Heart right ventricle (tissue), 16 donors: Measurements from ENCODE around the gene KMT5B. TPM values are rescaled to one million over a fixed set of nuclear protein-coding genes. Genes with fewer than 3 reads are reported as not detected.
A peak's percentile ranks its signal among the peaks of the same experiment; 100 is the strongest.

Experiments
- ATAC-seq, 8 donors: fragments of 200-7000 bp; cut with Tn5 transposase; one replicate each; pipeline ENCODE4 v1.9.1; 2020; ENCODE audit warnings: mild to moderate bottlenecking in 8 of 8, moderate library complexity in 8 of 8, moderate number of reproducible peaks in 1 of 8
- DNase-seq, 2 donors: peaks; one replicate each; pipeline ENCODE4 v3.0.0-alpha.2; 2020
- H3K27ac ChIP-seq, 10 donors: fragments of 200-600 bp; sonication (generic) in 2 of 10; one replicate each; pipeline versions ENCODE4 v1.5.0 to v1.8.0; 2020 to 2022; ENCODE audit warnings: mild to moderate bottlenecking in 3 of 10
- H3K27me3 ChIP-seq, 7 donors: fragments of 200-600 bp; one replicate each; pipeline ENCODE4 v1.8.0; 2021 to 2022; ENCODE audit warnings: mild to moderate bottlenecking in 2 of 7
- H3K36me3 ChIP-seq, 9 donors: fragments of 200-600 bp; sonication (generic) in 1 of 9; one replicate each; pipeline versions ENCODE4 v1.5.0 to v1.8.0; 2020 to 2022; ENCODE audit warnings: mild to moderate bottlenecking in 2 of 9
- H3K4me1 ChIP-seq, 9 donors: fragments of 200-600 bp; sonication (generic) in 1 of 9; one replicate each; pipeline versions ENCODE4 v1.5.0 to v1.8.0; 2020 to 2022; ENCODE audit warnings: mild to moderate bottlenecking in 4 of 9
- H3K4me3 ChIP-seq, 10 donors: fragments of 200-600 bp; sonication (generic) in 2 of 10; one replicate each; pipeline versions ENCODE4 v1.5.0 to v1.8.0; 2020 to 2022; ENCODE audit warnings: mild to moderate bottlenecking in 7 of 10, moderate library complexity in 2 of 10
- H3K9me3 ChIP-seq, 11 donors: fragments of 200-600 bp in 10 of 11; sonication (generic) in 2 of 11; one replicate each; pipeline versions ENCODE4 v1.5.0 to v1.8.0; 2013 to 2022; ENCODE audit warnings: mild to moderate bottlenecking in 2 of 11, control low read depth in 1 of 11, moderate library complexity in 1 of 11
- WGBS, 2 donors: extraction: QIAGEN DNeasy Blood & Tissue Kit; methylation state at CpG; one replicate each; pipeline ENCODE4 v1.1.7; 2013; ENCODE audit warnings: inconsistent platforms in 1 of 2; 5-methylcytosine and 5-hydroxymethylcytosine counted together
- intact Hi-C, 10 donors: fragments of 100-400 bp; cut with DNase I; formaldehyde crosslinking; loops; one replicate each; pipeline versions ENCODE4 v1.11.1 to v1.14.2; 2022
- polyA plus RNA-seq, 2 donors: library from polyadenylated mRNA; stranded (reverse); fragments of 200-250 nt; gene quantifications; one replicate each; pipeline ENCODE4 v1.2.3, GENCODE V29; 2013
- total RNA-seq, 10 donors: library from RNA; stranded (reverse); fragmentation: NEBNext Ultra II Directional in 3 of 10; extraction: Animal tissue kit (Norgen Biotek cat#: 25700) in 3 of 10; gene quantifications; one replicate each; pipeline versions ENCODE4 v1.2.1 to v1.2.4, GENCODE V29; 2021 to 2023
- TF ChIP-seq, protein P1 (sequence below), 9 donors: fragments of 200-600 bp; sonication (generic) in 2 of 9; IDR thresholded peaks; one replicate each; pipeline versions ENCODE4 v1.5.0 to v1.8.0; 2021 to 2022; ENCODE audit warnings: antibody characterized with exemption in 9 of 9, mild to moderate bottlenecking in 5 of 9, moderate library complexity in 1 of 9
- donor health status: Arrhythmogenic right ventricular cardiomyopathy.
- donor health status: ischemic (EF 13 %, LVEDD 7.1; RV severe dilation, severe dysfunction).
- donor health status: healthy with polysubstance abuse.
- donor health status: DM: no; HTN: yes; CAD: no.
- donor health status: DM: no; HTN: no; CAD: no.
- donor health status: ischemic (EF 25% LVEDD 6.9; RV normal size, moderate dysfunction).
- donor health status: ischemic (EF 25% LVEDD 5.7; RV mildly dilated, moderate dysfunction).
- donor health status: healthy.
- donor health status: DM: yes; HTN: yes; CAD: no.
- donor health status: Ischemic cardiomyopathy.
- donor health status: ischemic (EF 35%, LVEDD 5.7; RV mildly dilated, moderate dysfunction).
- donor health status: nonischemic (EF 11% LVEDD 7.7; RV severe dilation, severe dysfunction).
- donor health status: DM: yes; HTN: yes; CAD: no.
- donor health status: PGD.
- donor health status: ischemic (EF 29% LVEDD 5.4; RV normal size, mild dysfunction).
- donor health status: nonischemic (EF 23%, LVEDD 6.1; RV moderate dilation, normal function).

KMT5B gene
- total and polyA plus RNA-seq, 12 donors = 10.5 to 37.1 (median 29.6) TPM

DNA sequence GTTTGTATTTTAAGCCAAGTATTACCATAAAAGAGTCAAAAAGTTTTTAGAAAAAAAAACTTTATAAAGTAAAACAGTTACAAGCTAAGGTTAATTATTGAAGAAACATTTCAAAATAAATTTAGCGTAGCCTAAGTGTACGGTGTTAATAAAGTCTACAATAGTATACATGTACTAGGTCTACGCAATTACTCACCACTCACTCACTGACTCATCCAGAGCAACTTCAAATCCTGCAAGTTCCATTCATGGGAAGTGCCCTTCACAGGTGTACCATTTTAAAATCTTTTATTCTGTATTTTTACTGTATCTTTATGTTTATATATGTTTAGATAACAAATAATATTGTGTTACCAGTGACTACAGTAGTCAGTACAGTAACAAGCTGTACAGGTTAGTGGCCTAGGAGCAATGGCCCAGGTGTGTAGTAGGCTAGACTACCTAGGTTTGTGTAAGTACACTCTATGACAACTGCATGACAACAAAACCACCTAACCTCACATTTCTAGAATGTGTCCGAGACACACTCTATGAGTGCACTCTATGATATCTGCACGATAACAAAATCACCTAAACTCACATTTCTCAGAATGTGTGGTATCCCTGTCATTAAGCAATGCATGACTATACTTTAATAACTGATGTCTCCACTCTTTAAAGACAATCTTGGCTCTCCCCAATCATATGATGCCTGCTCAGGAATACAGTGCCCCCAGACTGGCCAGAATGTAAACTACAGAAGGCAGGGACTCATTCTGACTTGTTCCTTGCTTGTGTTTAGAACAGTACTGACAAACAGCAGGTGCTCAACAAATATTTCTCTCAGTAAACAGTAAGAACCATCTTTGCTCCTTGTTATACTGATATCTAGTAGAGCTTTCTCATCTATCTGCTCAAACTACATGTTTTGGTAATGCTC, 21.2 kb downstream of the KMT5B start:
- Histone ChIP-seq H3K4me3 (no peak overlapping the region), H3K27me3 (no peaks in the 10 kb centered on the region), H3K36me3 (peaks cover 0 to 21% (median 0%) of the 10 kb centered on the region in 9 donors), H3K27ac (no peak overlapping the region), H3K4me1 (peaks cover 4 to 74% (median 41%) of the 10 kb centered on the region in 9 donors), H3K9me3 (no peaks in the 10 kb centered on the region)
- intact Hi-C loops = no loop called here
- ATAC-seq (peak in 1 of 8 donors; percentile 19), DNase-seq (no peak)
- TF ChIP-seq, protein P1, sequence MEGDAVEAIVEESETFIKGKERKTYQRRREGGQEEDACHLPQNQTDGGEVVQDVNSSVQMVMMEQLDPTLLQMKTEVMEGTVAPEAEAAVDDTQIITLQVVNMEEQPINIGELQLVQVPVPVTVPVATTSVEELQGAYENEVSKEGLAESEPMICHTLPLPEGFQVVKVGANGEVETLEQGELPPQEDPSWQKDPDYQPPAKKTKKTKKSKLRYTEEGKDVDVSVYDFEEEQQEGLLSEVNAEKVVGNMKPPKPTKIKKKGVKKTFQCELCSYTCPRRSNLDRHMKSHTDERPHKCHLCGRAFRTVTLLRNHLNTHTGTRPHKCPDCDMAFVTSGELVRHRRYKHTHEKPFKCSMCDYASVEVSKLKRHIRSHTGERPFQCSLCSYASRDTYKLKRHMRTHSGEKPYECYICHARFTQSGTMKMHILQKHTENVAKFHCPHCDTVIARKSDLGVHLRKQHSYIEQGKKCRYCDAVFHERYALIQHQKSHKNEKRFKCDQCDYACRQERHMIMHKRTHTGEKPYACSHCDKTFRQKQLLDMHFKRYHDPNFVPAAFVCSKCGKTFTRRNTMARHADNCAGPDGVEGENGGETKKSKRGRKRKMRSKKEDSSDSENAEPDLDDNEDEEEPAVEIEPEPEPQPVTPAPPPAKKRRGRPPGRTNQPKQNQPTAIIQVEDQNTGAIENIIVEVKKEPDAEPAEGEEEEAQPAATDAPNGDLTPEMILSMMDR (IDR thresholded peaks at IDR 0.05) = no peak
- WGBS, 2 donors = 88 to 89% methylated on average over 5 of the region's 5 CpGs

DNA sequence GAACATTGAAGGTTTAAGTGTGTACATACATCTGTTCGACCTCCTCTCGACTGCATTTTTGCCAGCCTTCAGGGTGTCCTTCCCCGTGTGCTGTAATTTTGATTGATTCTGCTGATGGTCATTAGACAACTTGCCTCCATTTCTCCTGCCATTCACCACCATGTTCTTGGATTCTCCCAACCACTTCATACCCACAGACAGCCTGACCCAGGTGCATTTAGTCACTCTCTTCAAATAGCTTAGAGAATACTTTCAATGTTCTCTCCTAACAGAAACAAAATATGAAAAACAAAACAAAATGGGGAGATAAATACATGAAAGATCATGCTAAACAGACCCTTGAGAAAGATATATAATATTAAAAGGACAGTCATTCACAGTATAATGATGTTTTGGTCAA, 23.2 kb downstream of the KMT5B start:
- 83 to 91% methylated on average over 3 of the region's 3 CpGs for WGBS, 2 donors
- intact Hi-C loops = no loop called here
- H3K4me1 ChIP-seq = peaks cover 4 to 53% (median 30%) of the 10 kb centered on the region in 9 donors
- ATAC-seq (no peak), DNase-seq (no peak)
- TF ChIP-seq, protein P1 (IDR thresholded peaks at IDR 0.05) = no peak
- peaks cover 0 to 41% (median 11%) of the 10 kb centered on the region in 9 donors for H3K36me3 ChIP-seq
- H3K9me3 ChIP-seq = no peaks in the 10 kb centered on the region
- no peak overlapping the region for H3K4me3 ChIP-seq
- no peaks in the 10 kb centered on the region for H3K27me3 ChIP-seq
- H3K27ac ChIP-seq = no peak overlapping the region

DNA sequence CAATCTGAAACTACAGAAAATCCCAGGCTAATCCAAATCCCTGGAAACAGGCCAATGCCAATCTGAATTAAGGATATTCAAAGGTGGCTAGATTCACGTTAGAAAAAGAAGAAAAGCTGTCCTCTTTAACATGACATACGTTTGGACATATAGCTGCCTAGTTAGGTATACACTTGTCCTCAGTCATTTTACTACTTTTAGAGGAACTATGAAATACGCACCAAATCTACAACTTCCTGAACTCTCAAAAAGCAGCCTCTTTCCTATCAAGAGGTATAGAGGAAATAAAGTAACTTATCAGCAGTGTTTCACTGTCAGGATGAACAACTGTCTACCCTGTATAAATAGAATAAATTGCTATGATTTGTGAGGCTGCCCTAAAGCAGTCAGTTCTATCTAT, 24.0 kb downstream of the KMT5B start:
- H3K27ac ChIP-seq = no peak overlapping the region
- peaks cover 0 to 49% (median 18%) of the 10 kb centered on the region in 9 donors for H3K36me3 ChIP-seq
- no peak overlapping the region for H3K4me3 ChIP-seq
- no peak for ATAC-seq
- TF ChIP-seq, protein P1 (IDR thresholded peaks at IDR 0.05) = no peak
- 76 to 82% methylated on average over 3 of the region's 3 CpGs for WGBS, 2 donors
- no peaks in the 10 kb centered on the region for H3K9me3 ChIP-seq
- no peak for DNase-seq
- intact Hi-C loops = no loop called here
- peaks cover 4 to 45% (median 28%) of the 10 kb centered on the region in 9 donors for H3K4me1 ChIP-seq
- no peaks in the 10 kb centered on the region for H3K27me3 ChIP-seq

DNA sequence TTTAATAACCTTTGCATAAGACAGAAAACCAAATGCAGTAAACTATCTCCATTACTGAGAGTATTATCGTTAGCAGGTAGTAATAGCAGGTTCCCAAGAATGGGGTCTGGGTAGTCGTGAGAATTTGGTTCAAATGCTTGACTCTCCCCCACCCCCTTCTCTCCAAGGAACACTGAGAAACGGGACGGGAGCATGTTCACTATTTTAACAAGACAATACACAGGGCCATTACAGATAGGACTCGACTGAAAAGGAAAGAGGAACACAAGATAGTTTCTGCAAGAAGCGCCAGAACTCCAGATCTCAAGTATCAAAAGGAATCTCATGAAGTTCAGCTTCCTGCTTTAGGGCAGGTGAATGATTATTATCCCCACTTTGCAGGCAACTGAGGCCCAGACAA, 27.0 kb downstream of the KMT5B start:
- Histone ChIP-seq H3K9me3 (no peaks in the 10 kb centered on the region), H3K27ac (no peak overlapping the region), H3K36me3 (peaks cover 0 to 79% (median 27%) of the 10 kb centered on the region in 9 donors), H3K27me3 (no peaks in the 10 kb centered on the region), H3K4me1 (peaks cover 4 to 25% (median 12%) of the 10 kb centered on the region in 9 donors), H3K4me3 (no peak overlapping the region)
- WGBS, 2 donors = 61 to 71% methylated on average over 6 of the region's 6 CpGs
- DNase-seq (no peak), ATAC-seq (no peak)
- TF ChIP-seq, protein P1 (IDR thresholded peaks at IDR 0.05) = no peak
- intact Hi-C loops = no loop called here
